Left renal pelvis (tissue), 4 donors: ENCODE measurements around the gene GNAO1. TPM values are rescaled to one million over a fixed set of nuclear protein-coding genes. Genes with fewer than 3 reads are reported as not detected.

ENCODE experiments used
- DNase-seq, 4 donors: peaks; one replicate each; pipeline ENCODE4 v3.0.0-alpha.2; 2013; ENCODE audit warnings: low read depth in 4 of 4, low spot score in 3 of 4
- polyA plus RNA-seq, 4 donors: library from polyadenylated mRNA; unstranded; fragments of 120-200 nt; gene quantifications; one replicate each; pipeline ENCODE4 v1.2.1, GENCODE V29; 2013; ENCODE audit not compliant: insufficient read length in 4 of 4

GNAO1 gene
- polyA plus RNA-seq, 4 donors, result 5.1 to 7.3 (median 5.6) TPM

GRCh38 chr16:56234737-56235136 lies 43.4 kb downstream of the GNAO1 start:
- no peak for DNase-seq

GRCh38 chr16:56237451-56237930 lies 46.2 kb downstream of the GNAO1 start:
- DNase-seq, result no peak

- DNase-seq, result no peak
Measured at GRCh38 chr16:56238188-56238587, 46.9 kb downstream of the GNAO1 start.

- DNase-seq, result no peak
Measured at GRCh38 chr16:56241596-56241995, 50.3 kb downstream of the GNAO1 start.

GRCh38 chr16:56242740-56243139 lies 51.5 kb downstream of the GNAO1 start:
- no peak for DNase-seq

- DNase-seq, result no peak
Measured at GRCh38 chr16:56244612-56245011, 53.3 kb downstream of the GNAO1 start.

- DNase-seq, result no peak
Measured at GRCh38 chr16:56245197-56245596, 53.9 kb downstream of the GNAO1 start.

- DNase-seq, result no peak
Measured at GRCh38 chr16:56246051-56246817, 54.9 kb downstream of the GNAO1 start.

GRCh38 chr16:56247018-56247417 lies 55.7 kb downstream of the GNAO1 start:
- DNase-seq, result no peak

- DNase-seq, result no peak
Measured at GRCh38 chr16:56247808-56248207, 56.5 kb downstream of the GNAO1 start.

- no peak for DNase-seq
Measured at GRCh38 chr16:56252835-56253234, 61.5 kb downstream of the GNAO1 start.

- DNase-seq, result no peak
Measured at GRCh38 chr16:56255904-56256303, 64.6 kb downstream of the GNAO1 start.

- DNase-seq, result no peak
Measured at GRCh38 chr16:56257239-56257638, 66.0 kb downstream of the GNAO1 start.

GRCh38 chr16:56257666-56258342 lies 66.5 kb downstream of the GNAO1 start:
- no peak for DNase-seq

GRCh38 chr16:56258508-56259424 lies 67.5 kb downstream of the GNAO1 start:
- DNase-seq, result no peak

- no peak for DNase-seq
Measured at GRCh38 chr16:56259425-56259779, 68.1 kb downstream of the GNAO1 start.

GRCh38 chr16:56260378-56261160 lies 69.3 kb downstream of the GNAO1 start:
- no peak for DNase-seq

- no peak for DNase-seq
Measured at GRCh38 chr16:56261656-56262055, 70.4 kb downstream of the GNAO1 start.

GRCh38 chr16:56262148-56262547 lies 70.9 kb downstream of the GNAO1 start:
- DNase-seq, result no peak

GRCh38 chr16:56262551-56263245 lies 71.4 kb downstream of the GNAO1 start:
- DNase-seq, result no peak
